ENCODE results near the gene PADI1.

DNA sequence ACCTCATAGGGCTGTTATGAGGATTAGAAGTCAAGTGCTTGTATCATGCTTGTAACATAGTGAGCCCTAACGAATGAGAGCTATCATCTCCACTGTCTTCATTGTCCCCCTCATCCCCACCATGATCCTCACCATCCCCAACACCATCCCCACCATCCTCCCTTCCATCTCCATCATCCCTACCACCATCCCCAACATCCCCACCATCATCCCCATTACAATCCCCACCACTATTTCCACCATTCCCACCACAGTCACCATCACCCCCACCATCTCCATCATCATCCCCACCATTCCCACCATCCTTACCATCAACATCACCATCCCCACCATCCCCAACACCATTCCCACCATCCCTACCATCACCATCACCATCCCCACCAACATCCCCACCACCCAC lies 39.1 kb upstream of the PADI1 start:
- TF ChIP-seq, protein P1, sequence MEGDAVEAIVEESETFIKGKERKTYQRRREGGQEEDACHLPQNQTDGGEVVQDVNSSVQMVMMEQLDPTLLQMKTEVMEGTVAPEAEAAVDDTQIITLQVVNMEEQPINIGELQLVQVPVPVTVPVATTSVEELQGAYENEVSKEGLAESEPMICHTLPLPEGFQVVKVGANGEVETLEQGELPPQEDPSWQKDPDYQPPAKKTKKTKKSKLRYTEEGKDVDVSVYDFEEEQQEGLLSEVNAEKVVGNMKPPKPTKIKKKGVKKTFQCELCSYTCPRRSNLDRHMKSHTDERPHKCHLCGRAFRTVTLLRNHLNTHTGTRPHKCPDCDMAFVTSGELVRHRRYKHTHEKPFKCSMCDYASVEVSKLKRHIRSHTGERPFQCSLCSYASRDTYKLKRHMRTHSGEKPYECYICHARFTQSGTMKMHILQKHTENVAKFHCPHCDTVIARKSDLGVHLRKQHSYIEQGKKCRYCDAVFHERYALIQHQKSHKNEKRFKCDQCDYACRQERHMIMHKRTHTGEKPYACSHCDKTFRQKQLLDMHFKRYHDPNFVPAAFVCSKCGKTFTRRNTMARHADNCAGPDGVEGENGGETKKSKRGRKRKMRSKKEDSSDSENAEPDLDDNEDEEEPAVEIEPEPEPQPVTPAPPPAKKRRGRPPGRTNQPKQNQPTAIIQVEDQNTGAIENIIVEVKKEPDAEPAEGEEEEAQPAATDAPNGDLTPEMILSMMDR (IDR thresholded peaks at IDR 0.05 in 8 of 11, conservative IDR thresholded peaks at IDR 0.05 in 3 of 11): no peak
- TF ChIP-seq POLR2AphosphoS5 (IDR thresholded peaks at IDR 0.05): no peak
- no peak for TF ChIP-seq POLR2A (IDR thresholded peaks at IDR 0.05)

All from spleen (tissue), 7 donors.